ENCODE data around the gene ZNF470. TPM values are rescaled to one million over a fixed set of nuclear protein-coding genes. Genes with fewer than 3 reads are reported as not detected.

ZNF470 gene
- total RNA-seq, 4 donors from 2014 or later: 7.1 to 9.2 (median 7.4) TPM

- no peak for DNase-seq (ENCODE audit: extremely low spot score)
Observed at GRCh38 chr19:56594446-56594782, 27.1 kb downstream of the ZNF470 start.

GRCh38 chr19:56594783-56595547, 27.7 kb downstream of the ZNF470 start, which contains the start of gene ZNF71:
TSS of gene ZNF71 (plus strand) at chr19:56595302. CDS start at chr19:56601559, 6,257 bp downstream.
- Histone ChIP-seq H3K36me3 (no peaks in the 10 kb centered on the region), H3K4me3 (peak within 1 kb of the TSS; percentile 82 to 99 (median 90)), H3K27ac (replicated peaks in 1 of 4) (peak within 1 kb of the TSS; percentile 77 to 80 (median 78)), H3K4me1 (peaks cover 10 to 24% (median 13%) of the 10 kb centered on the region in 4 donors), H3K9me3 (no peaks in the 10 kb centered on the region), H3K27me3 (no peaks in the 10 kb centered on the region)
- intact Hi-C loops (cut with DNase I): loop anchor here (10.0 kb wide), 1 partner anchor 190 kb away; the partner anchor contains the start of gene ZNF583
- 2% methylated on average over 25 of the region's 52 CpGs for WGBS
- TF ChIP-seq CTCF (IDR thresholded peaks at IDR 0.05) (no peak), POLR2AphosphoS5 (IDR thresholded peaks at IDR 0.05) (peak; percentile 75 to 88), EP300 (IDR thresholded peaks at IDR 0.05) (no peak), POLR2A (IDR thresholded peaks at IDR 0.05; ENCODE audit: low read depth) (no peak)
- peak; percentile 95 for DNase-seq (ENCODE audit: extremely low spot score)

More at GRCh38 chr19:56594446-56594782, 27.1 kb downstream of the ZNF470 start:
- H3K4me1 ChIP-seq: peaks cover 10 to 24% (median 13%) of the 10 kb centered on the region in 4 donors
- no peaks in the 10 kb centered on the region for H3K27me3 ChIP-seq
- no peaks in the 10 kb centered on the region for H3K36me3 ChIP-seq
- 60% methylated on average over 4 of the region's 4 CpGs for WGBS
- no peaks in the 10 kb centered on the region for H3K9me3 ChIP-seq
- H3K27ac ChIP-seq (replicated peaks in 1 of 4): peak overlapping the region; percentile 77 to 80 (median 78)
- H3K4me3 ChIP-seq: peak overlapping the region; percentile 82 to 99 (median 90)
- no peak for TF ChIP-seq POLR2A (IDR thresholded peaks at IDR 0.05; ENCODE audit: low read depth)
- TF ChIP-seq EP300 (IDR thresholded peaks at IDR 0.05): no peak
- no peak for TF ChIP-seq POLR2AphosphoS5 (IDR thresholded peaks at IDR 0.05)
- no peak for TF ChIP-seq CTCF (IDR thresholded peaks at IDR 0.05)
- intact Hi-C loops (cut with DNase I): loop anchor here (10.0 kb wide), 1 partner anchor 190 kb away; the partner anchor contains the start of gene ZNF583

GRCh38 chr19:56595548-56595899, 28.3 kb downstream of the ZNF470 start:
- Histone ChIP-seq H3K9me3 (no peaks in the 10 kb centered on the region), H3K36me3 (no peaks in the 10 kb centered on the region), H3K27me3 (no peaks in the 10 kb centered on the region), H3K4me3 (peak overlapping the region; percentile 82 to 99 (median 90)), H3K27ac (replicated peaks in 1 of 4) (peak overlapping the region; percentile 77 to 80 (median 78)), H3K4me1 (peaks cover 10 to 24% (median 13%) of the 10 kb centered on the region in 4 donors)
- no peak for DNase-seq (ENCODE audit: extremely low spot score)
- intact Hi-C loops (cut with DNase I): loop anchor here (10.0 kb wide), 1 partner anchor 191 kb away; the partner anchor contains the start of gene ZNF583
- WGBS: 0% methylated on average over 4 of the region's 4 CpGs
- TF ChIP-seq EP300 (IDR thresholded peaks at IDR 0.05): no peak
- no peak for TF ChIP-seq CTCF (IDR thresholded peaks at IDR 0.05)
- TF ChIP-seq POLR2A (IDR thresholded peaks at IDR 0.05; ENCODE audit: low read depth): no peak

GRCh38 chr19:56596676-56597075, 29.4 kb downstream of the ZNF470 start:
- DNase-seq (ENCODE audit: extremely low spot score): no peak
- Histone ChIP-seq H3K9me3 (no peaks in the 10 kb centered on the region), H3K27ac (replicated peaks in 1 of 4) (no peak overlapping the region), H3K4me1 (peaks cover 10 to 24% (median 13%) of the 10 kb centered on the region in 4 donors), H3K4me3 (no peak overlapping the region), H3K36me3 (peaks cover 5 to 11% (median 8%) of the 10 kb centered on the region in 4 donors), H3K27me3 (no peaks in the 10 kb centered on the region)
- intact Hi-C loops (cut with DNase I): loop anchor here (10.0 kb wide), 1 partner anchor 192 kb away; the partner anchor contains the start of gene ZNF583
- no peak for TF ChIP-seq CTCF (IDR thresholded peaks at IDR 0.05)
- no peak for TF ChIP-seq POLR2A (IDR thresholded peaks at IDR 0.05; ENCODE audit: low read depth)
- no peak for TF ChIP-seq EP300 (IDR thresholded peaks at IDR 0.05)
- TF ChIP-seq POLR2AphosphoS5 (IDR thresholded peaks at IDR 0.05): no peak
- 62% methylated on average over 4 of the region's 4 CpGs for WGBS
